ENCODE results near the gene PRUNE2.
"Not testable (repeated sequence)": the region's sequence is repeated elsewhere in the genome, so short reads cannot be mapped to it uniquely, and the experiment has no call there.

PRUNE2 gene

DNA sequence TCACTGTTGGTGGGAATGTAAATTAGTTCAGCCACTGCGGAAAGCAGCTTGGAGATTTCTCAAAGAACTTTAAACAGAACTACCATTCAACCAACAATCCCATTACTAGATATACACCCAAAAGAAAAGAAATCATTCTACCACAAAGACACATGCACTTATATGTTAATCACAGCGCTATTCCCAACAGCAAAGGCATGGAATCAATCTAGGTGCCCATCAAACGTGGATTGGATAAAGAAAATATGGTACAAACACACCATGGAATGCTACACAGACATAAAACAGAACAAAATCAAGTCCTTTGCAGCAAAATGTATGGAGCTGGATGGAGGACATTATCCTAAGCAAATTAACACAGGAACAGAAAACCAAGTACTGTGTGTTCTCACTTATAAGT, 42.1 kb downstream of the PRUNE2 start:
- DNase-seq (ENCODE audit: low read depth), result no peak

DNA sequence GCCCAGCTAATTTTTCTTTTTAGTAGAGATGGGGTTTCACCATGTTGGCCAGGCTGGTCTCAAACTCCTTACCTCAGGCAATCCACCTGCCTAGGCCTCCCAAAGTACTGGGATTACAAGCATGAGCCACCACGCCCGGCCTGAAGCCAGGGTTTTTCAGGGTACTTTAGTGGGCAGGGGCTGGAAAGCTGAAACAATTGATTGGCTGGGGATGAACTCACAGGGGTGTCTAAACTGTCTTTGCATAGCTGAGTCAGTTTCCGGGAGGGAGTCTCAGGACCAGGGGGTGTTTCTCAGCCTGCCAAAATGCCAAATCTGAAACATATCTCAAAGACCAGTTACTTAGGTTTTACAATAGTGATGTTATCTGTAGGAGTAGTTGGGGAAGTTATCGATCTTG, 46.1 kb downstream of the PRUNE2 start:
- no peak for DNase-seq (ENCODE audit: low read depth)

DNA sequence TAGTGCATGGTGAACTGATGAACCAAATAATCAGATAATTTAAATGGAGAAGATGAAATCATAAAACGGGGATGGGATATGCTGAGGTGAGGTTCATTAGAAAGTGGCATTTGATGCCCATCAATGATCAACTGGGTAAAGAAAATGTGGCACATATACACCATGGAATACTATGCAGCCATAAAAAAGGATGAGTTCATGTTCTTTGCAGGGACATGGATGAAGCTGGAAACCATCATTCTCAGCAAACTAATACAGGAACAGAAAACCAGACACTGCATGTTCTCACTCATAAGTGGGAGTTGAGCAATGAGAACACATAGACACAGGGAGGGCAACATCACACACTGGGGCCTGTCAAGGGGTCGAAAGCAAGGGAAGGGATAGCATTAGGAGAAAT, 47.7 kb downstream of the PRUNE2 start:
- not testable (repeated sequence) for DNase-seq (ENCODE audit: low read depth)

DNA sequence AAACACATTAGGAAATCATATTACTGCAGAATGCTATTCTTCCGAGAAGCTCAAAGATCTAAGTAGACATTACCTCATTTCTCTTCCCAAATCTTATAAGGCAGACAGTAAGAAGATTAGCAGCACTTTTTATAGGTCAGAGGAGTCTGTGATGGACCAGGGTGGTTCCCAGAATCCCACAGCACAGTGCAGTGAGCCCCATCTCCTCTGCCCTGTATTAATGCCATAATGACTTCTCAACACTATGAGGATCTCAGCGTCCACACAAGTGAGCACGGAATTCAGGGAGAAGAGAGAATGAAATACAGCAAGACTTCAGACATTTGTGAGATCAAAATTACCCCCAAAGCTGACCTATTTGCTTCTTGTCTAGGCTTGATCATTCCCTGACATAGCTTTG, 49.9 kb downstream of the PRUNE2 start:
- DNase-seq (ENCODE audit: low read depth), result no peak

DNA sequence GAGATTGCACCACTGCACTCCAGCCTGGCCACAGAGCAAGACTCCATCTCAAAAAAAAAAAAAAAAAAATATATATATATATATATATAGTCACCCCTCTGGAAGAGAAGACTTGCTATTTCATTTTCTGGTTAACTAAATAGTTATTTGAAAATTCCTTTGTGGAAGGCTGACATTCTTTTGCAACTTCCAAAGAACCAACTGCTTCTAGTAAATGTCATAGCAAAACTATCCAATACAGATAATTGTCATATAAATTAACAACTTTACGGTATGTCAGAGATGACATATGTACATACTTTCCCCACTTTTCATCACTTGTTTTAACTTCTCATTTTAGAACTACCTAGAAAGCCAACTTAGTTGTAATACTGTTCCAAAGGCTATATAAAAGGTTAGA, 50.9 kb downstream of the PRUNE2 start:
- DNase-seq (ENCODE audit: low read depth), result no peak

DNA sequence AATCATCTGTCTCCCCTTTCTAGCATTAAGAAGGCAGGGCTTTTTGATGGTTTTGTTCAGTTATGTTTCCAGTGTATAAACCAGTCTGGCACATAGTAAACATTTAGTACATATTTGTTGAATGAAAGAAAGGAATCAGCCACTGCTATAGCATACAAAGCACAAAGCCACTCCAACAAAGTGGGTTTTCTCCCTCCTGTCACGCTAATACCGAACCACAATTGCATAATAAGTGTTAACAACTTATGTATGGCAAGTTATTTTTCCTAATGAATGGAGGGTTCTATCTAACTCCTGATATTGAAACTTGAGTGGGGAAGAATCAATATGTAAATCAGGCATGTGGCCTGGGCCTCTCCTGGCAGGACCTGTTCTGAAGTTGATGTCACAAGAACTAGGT, 53.9 kb downstream of the PRUNE2 start:
- no peak for DNase-seq (ENCODE audit: low read depth)

DNA sequence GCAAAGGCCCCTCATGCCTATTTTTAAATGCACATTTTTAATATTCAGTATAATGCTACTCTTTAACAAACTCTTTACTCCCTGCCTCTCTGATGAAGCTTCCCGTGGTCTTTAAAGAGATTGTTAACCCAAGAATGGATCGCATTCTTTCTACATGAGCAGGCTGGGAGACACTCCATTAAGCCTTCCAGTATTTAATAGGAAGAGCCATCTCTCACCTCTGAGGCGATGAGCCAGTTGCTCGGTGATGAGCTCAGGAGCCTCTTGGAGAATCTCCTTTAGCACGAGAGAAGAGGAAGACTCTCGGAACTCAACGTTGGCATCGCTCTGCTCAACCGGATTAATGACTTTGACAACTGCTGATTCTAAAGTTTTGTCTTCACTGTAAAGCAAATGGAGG, 59.6 kb downstream of the PRUNE2 start:
- no peak for DNase-seq (ENCODE audit: low read depth)

DNA sequence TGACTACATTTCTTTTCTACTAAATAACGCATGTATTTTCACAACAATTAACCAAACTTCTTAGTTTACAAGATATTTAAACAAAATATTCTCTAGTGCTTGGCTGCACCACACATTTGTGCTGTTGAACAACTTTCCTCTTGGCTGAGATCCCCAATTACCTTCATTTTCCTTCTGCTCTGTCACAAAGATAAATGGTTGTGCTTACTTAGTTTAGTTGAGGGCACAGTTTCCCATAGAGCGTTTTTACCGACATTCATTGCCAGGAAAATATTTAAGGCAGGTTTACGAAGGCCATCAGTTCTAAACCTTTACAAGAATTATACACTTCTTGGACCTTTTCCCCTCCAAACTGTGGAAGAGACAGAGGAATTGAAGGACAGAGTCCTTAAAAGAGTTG, 60.7 kb downstream of the PRUNE2 start:
- no peak for DNase-seq (ENCODE audit: low read depth)

DNA sequence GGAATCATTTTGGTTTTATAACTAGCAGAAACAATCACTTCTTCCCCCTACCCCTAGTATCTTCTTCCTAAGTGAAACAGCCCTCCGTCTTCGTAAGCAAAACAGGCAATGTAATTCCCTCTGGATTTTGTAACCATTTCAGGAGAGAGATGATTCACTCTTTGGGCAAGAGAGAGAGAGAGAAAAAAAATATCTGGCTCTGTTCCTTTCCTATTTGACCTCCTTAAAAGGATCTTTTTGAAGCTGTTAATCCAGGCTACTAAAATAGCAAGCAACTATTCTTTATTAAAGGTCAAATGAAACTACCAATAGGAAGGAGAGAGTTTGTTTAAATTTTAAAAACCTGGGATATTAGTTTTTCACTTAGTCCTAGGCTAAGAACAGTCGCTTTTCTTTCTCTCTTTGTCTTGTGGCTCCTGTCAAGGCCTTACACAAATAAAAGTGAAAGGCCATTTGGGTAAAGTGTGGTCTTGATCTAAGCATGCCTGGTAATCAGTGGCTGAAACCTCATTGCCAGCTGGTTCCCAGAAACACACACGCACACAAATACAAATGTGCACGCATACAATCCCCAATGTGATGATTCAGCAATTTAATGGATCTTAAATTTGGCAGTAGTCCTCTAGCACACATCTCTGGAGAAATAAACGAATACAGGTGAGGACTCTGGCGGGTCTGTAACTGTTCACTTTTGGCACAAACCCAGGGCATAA, 70.2 kb downstream of the PRUNE2 start:
- DNase-seq (ENCODE audit: low read depth), result peak; percentile 87

DNA sequence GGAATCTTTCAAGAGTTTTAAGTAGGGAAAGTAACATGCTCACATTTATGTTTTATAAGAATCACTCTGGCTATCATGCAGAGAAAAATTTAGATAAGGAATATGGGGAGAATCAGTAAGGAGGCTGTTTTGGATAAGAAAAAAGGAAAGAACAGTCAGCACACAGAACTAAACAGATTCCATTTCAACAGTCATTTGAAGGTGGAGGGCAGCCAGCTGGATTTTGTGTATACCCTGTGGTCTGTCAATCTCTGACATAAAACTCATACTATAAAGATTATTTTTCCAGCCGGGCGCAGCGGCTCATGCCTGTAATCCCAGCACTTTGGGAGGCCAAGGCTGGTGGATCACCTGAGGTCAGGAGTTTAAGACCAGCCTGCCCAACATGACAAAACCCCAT, 77.5 kb downstream of the PRUNE2 start:
- no peak for DNase-seq (ENCODE audit: low read depth)

DNA sequence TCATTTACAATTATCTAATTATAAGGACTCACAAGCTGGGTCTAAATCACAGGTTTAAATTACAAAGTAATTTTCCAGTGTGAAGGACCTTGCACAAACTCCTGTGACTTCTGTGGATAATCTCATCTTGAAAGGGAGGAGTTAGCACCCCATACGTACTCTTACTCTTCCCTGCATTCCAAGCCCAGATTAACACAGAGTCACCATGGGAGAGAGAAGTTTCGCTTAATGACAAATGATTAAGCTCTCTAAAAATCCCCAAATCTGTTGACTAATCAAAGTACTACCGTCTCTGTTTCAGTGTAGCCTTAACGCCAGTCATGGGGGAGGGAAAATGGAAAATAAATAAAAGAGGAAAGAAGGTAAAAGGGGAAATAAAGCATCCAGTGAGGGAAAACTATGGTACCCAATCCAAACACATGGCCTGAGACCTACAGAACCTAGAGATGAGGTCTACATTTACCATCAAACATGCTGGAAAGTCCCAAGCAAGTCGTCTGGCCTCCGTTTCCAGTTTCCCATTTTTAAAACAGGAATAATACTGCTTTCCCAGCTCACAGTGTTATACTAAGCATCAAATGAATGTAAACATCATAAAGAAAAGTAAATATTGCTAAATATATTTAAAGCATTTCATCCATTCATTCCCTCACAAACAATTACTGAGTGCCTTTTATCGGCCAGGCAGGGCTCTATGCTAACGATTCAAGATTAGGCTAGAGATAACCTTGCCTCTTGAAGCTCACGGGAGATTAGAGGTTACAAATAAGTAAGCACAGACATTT, 78.4 kb downstream of the PRUNE2 start:
- no peak for DNase-seq (ENCODE audit: low read depth)

DNA sequence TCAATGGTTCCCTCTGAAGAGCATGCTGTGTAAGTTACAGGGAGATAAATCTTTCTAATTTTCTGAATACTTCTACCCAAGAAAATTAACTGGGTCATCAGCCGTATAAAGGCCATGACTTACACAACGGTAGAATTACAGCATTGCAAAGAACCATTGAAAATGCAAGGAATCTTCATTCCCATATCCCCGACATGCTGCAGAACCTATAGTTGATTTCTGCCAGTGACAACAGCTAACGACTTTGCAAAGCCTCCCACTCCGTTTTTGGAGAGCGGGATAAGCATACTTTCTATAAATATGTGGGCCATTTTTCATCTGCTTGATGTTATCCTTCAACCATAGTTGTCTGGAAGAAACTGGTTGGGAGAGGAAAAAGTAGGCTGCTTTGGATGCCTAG, 85.5 kb downstream of the PRUNE2 start:
- no peak for DNase-seq (ENCODE audit: low read depth)

DNA sequence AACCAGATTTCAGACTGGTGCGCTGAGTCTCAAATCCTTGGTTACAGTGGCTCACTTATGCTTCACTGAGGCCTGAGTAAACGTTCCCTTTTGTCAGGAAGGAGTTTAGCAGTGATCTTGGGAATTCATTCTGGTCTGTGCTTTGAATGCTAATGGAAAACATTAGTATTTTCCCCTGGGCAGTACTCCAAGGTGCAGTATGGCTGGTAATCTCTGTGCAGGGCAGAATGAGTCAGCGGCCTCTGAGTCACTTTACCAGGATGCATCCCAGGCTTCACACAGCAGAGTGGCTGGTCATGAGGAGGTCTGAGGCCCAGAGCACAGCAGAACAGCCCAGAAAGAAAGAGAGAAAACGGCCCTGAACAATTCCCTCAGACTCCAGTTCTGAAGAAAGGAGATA, 87.6 kb downstream of the PRUNE2 start:
- DNase-seq (ENCODE audit: low read depth), result peak; percentile 94

DNA sequence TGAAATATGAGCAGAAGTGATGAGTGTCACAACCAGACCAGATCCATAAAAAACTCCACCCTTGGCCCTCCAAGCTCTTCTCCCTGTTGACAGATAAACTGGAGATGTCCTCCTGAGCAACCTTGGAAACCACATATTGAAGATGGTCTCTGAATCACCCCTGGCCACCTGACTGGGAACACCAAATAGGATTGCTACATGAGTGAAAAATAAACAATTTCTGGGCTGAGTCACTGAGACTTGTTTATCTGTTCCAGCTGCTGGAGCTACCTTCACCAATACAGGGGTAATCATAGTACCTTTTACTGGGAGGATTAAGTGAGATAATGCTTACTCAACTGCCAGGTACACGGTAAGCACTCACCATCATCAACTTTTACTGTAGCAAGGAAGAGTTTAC, 88.4 kb downstream of the PRUNE2 start:
- peak; percentile 70 for DNase-seq (ENCODE audit: low read depth)

DNA sequence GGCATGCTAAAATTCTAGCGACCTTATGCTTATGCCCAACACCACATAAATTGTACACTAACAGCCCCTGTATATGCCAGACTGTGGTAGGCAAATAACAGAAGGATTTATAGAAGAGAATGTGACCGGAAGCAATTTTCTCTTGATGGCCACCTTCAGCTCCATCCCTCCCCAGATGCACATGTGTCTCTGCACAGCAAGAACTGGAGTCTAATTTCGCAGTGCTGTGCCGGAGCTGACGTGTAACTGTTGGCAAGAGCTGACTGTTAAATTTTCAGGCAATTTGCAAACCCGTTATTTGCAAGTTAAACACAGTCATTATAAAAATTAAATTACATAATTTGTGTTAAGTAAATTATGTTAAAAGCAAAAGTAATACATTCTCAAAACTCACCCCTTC, 93.3 kb downstream of the PRUNE2 start:
- no peak for DNase-seq (ENCODE audit: low read depth)

DNA sequence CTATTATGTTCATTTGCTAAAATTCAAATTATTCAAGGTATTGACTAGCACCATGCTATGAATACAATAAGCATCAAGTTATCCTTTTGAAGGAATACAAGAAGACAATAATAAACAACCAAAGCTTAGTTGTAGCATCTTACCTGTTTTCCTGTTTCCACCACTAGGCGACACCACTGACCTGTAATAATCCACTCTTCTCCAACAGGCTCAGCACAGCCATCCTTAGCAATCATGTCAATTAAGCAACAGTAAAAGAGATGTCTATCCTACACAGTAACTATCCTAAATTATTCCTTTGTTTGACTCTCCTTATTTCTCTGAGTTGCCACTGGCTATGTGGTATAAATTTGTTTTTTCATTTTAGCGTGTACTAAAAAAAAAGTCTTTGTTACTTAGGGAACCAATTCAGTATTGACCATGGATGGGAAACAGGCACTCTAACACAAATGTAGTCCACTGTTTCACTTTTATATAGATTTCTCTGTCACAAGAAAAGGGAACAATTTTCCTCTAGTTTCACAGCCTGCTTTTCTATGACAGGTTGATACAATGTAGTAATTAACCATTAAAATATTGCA, 95.4 kb downstream of the PRUNE2 start:
- peak; percentile 54 for DNase-seq (ENCODE audit: low read depth)

DNA sequence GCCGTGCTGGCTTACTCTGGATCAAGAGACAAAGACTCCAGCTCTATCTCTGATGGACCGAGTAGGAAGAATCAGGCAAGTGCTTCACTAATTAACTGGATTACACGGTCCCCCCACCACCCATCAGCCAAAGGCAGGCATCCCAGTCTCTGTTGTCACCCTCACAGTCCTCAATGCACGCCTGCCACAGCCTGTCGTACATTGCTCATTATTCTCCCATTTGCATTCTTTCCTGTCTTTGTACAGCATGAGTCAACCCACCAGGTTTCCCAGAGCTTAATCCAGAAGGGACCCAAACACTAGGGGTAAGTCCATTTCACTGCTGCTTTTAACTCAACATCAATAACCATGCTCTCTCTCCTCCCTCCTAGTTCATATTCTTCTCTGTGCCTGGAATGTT, 97.3 kb downstream of the PRUNE2 start:
- no peak for DNase-seq (ENCODE audit: low read depth)

DNA sequence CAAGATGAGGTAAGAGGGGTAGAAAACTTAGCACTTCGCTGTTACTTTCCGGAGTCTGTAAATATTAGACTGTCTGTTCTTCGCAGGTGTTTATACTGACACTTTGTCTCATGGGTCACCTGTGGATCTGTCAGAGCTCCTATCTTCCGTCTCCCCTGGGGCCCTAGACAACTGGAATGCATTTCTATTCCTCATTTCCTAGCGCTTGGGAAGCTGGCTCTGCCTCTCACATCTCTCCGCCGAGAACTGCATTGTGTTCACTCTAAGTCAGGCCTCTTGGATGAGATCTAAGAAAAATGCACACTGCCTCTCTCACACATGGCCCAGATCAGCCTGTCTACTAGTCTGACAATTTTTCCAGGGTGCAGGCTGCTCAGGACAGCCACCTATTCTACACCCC, 102.2 kb downstream of the PRUNE2 start:
- no peak for DNase-seq (ENCODE audit: low read depth)

DNA sequence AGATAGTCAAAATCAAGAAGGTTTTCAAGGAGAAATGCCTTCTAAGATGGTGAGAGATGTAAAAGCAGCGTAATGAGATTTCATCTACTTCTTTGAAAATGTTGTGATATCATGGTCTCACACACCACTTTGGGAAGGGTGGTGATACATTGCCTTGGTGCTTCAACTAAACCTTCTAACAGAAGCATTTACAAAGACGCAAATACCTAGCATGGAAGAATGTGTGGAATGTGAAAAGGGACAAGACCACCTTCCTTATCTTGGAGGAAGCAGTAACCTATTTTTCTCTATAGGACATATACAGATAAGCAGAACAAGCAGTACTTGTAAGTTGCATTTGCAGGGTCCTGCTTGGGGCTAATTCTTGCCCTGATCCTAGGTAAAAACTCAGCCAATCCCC, 102.8 kb downstream of the PRUNE2 start:
- no peak for DNase-seq (ENCODE audit: low read depth)

DNA sequence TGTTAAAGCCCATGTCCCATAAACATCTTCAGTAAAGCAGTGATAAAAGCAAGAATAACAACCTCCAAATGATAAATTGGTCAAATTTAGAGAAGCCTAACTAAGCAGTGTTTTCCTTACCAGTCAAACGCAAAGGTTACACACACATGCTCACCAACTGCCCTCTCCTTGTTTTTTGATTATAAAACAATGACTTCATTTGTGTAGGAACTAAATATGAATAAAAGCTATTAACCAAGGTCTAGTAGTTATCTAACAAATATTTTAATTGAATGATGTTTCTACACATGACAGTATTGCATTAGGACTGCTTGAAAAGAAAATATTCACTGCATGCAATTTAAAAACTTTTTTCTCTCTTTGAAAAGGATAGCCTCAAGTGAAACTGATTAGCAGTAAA, 105.0 kb downstream of the PRUNE2 start:
- no peak for DNase-seq (ENCODE audit: low read depth)

DNA sequence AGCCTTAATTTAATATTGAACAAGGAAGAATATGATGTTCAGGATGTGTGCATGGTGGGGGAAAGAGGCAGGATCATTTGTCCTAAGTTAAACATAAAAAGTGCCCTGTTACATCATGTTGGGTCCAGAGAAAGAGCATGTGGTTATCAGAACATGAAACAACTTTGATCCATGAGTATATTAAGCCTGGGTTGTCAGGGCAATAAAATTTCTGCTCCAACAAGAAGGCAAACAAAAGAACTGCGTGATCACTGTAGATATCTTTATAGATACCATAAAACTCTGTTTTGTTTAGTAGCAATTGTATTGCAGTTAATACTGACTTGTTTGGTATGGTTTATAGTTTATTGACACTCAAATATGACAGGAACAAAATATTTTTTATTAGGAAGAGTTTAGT, 106.4 kb downstream of the PRUNE2 start:
- DNase-seq (ENCODE audit: low read depth), result no peak

DNA sequence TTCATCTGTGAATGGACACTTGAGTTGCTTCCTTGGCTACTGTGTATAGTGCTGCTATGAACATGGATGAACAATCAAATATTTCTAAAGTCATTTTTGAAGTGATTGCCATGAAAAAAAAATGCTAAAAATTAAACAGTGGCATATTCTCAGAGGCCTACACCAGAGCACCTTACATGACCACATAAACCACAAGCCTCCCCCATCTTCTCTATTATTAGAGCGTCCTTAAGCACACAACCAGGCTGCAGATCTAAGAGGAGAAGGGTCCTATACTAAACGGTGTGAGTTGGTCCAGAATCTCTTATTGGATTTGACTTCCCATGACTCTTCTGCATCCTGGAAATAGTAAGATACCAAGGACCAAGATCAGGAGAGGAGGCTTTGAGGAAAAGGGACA, 107.4 kb downstream of the PRUNE2 start:
- no peak for DNase-seq (ENCODE audit: low read depth)

DNA sequence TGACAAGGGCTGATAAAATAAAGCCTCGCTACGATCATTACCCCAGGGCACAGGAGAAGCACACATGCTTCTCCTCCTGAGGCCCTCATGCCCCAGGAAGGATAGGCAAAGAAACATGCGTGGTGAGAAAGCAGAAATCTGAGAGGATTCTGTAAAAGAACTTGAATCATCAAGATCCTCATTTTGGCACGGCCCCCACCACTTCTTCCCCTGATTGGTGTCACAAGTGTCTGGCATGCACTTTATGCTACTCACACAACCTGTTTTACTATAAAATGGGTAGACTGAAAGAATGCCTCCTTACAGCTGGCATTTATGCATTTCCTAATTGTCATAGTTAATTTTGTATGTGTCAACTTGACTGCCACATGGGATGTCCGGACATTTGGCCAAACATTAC, 109.6 kb downstream of the PRUNE2 start:
- no peak for DNase-seq (ENCODE audit: low read depth)
